HTERT RPE-1 (cell line): Measurements from ENCODE around the gene SEC11C.
"Not testable (repeated sequence)": the region's sequence is repeated elsewhere in the genome, so short reads cannot be mapped to it uniquely, and the experiment has no call there.

Experiments used
- in situ Hi-C: fragments of 300-500 bp; cut with MboI; formaldehyde crosslinking; loops from 4 replicates; pipeline ENCODE4 v1.14.3; 2020; ENCODE audit warnings: low sequenced_read_pairs

SEC11C gene

GRCh38 chr18:59139615-59140301 is at the start of gene SEC11C:
SEC11C (plus strand) TSS chr18:59139884; CDS start chr18:59139949, 65 bp downstream.
- in situ Hi-C loops = no loop called here

GRCh38 chr18:59090966-59091603 is 48.6 kb upstream of the SEC11C start:
- in situ Hi-C loops = no loop called here

GRCh38 chr18:59093668-59094067 is 46.0 kb upstream of the SEC11C start:
- in situ Hi-C loops = no loop called here

- in situ Hi-C loops = no loop called here
Observed at GRCh38 chr18:59094569-59094968, 45.1 kb upstream of the SEC11C start.

GRCh38 chr18:59096098-59096789 is 43.4 kb upstream of the SEC11C start:
- in situ Hi-C loops = no loop called here

- in situ Hi-C loops = no loop called here
Observed at GRCh38 chr18:59101830-59102414, 37.8 kb upstream of the SEC11C start.

- in situ Hi-C loops = no loop called here
Observed at GRCh38 chr18:59109375-59109774, 30.3 kb upstream of the SEC11C start.

- in situ Hi-C loops = no loop called here
Observed at GRCh38 chr18:59114160-59114559, 25.5 kb upstream of the SEC11C start.

GRCh38 chr18:59123588-59124369 is 15.9 kb upstream of the SEC11C start:
- in situ Hi-C loops = no loop called here

GRCh38 chr18:59124370-59124704 is 15.3 kb upstream of the SEC11C start:
- in situ Hi-C loops = no loop called here

GRCh38 chr18:59127047-59127446 is 12.6 kb upstream of the SEC11C start:
- in situ Hi-C loops = no loop called here

- in situ Hi-C loops = no loop called here
Observed at GRCh38 chr18:59129951-59130703, 9.6 kb upstream of the SEC11C start.

GRCh38 chr18:59132810-59133465 is 6.7 kb upstream of the SEC11C start:
- in situ Hi-C loops = no loop called here

- in situ Hi-C loops = no loop called here
Observed at GRCh38 chr18:59139291-59139614, 431 bp upstream of the SEC11C start.

GRCh38 chr18:59140302-59140885 is 710 bp downstream of the SEC11C start:
- in situ Hi-C loops = no loop called here

GRCh38 chr18:59141294-59142068 is 1.8 kb downstream of the SEC11C start:
- in situ Hi-C loops = no loop called here

GRCh38 chr18:59142274-59142673 is 2.6 kb downstream of the SEC11C start:
- in situ Hi-C loops = no loop called here

GRCh38 chr18:59142800-59143416 is 3.2 kb downstream of the SEC11C start:
- in situ Hi-C loops = not testable (repeated sequence)
